Stimulated activated CD8-positive, alpha-beta memory T cell treated with anti-CD3 and anti-CD28 coated beads, Interleukin-12 subunit alpha, Interleukin-12 subunit beta, amount 100 ng/mL, for 1 hour (primary cell): ENCODE data around the gene PTPRN2.

Experiments
- DNase-seq: peaks from one replicate; pipeline ENCODE4 v3.0.0-alpha.2; 2020; ENCODE audit warnings: low read depth

Gene PTPRN2

GRCh38 chr7:158602905-158603772 is 15.5 kb upstream of the PTPRN2 start:
- DNase-seq, result no peak

- no peak for DNase-seq
Measured at GRCh38 chr7:158602041-158602440, 14.4 kb upstream of the PTPRN2 start.

GRCh38 chr7:158601090-158601489 is 13.5 kb upstream of the PTPRN2 start:
- no peak for DNase-seq

GRCh38 chr7:158596745-158597144 is 9.1 kb upstream of the PTPRN2 start:
- DNase-seq, result no peak

- no peak for DNase-seq
Measured at GRCh38 chr7:158596309-158596708, 8.7 kb upstream of the PTPRN2 start.

- no peak for DNase-seq
Measured at GRCh38 chr7:158595068-158595467, 7.4 kb upstream of the PTPRN2 start.

GRCh38 chr7:158592541-158592940 is 4.9 kb upstream of the PTPRN2 start:
- no peak for DNase-seq

GRCh38 chr7:158591944-158592343 is 4.3 kb upstream of the PTPRN2 start:
- DNase-seq, result no peak

GRCh38 chr7:158590181-158590530 is 2.5 kb upstream of the PTPRN2 start:
- DNase-seq, result no peak

GRCh38 chr7:158589653-158590052 is 2.0 kb upstream of the PTPRN2 start:
- DNase-seq, result no peak

GRCh38 chr7:158588878-158589442 is 1.3 kb upstream of the PTPRN2 start:
- DNase-seq, result no peak

GRCh38 chr7:158588085-158588877 is 658 bp upstream of the PTPRN2 start:
- no peak for DNase-seq

GRCh38 chr7:158586499-158587161 is 993 bp downstream of the PTPRN2 start:
- no peak for DNase-seq

- no peak for DNase-seq
Measured at GRCh38 chr7:158585721-158586498, 1.7 kb downstream of the PTPRN2 start.

GRCh38 chr7:158584407-158584806 is 3.2 kb downstream of the PTPRN2 start:
- DNase-seq, result no peak

- DNase-seq, result no peak
Measured at GRCh38 chr7:158583810-158584209, 3.8 kb downstream of the PTPRN2 start.

- no peak for DNase-seq
Measured at GRCh38 chr7:158583143-158583542, 4.5 kb downstream of the PTPRN2 start.

- no peak for DNase-seq
Measured at GRCh38 chr7:158582089-158582456, 5.5 kb downstream of the PTPRN2 start.

- DNase-seq, result no peak
Measured at GRCh38 chr7:158581440-158582088, 6.1 kb downstream of the PTPRN2 start.

- DNase-seq, result no peak
Measured at GRCh38 chr7:158579662-158580646, 7.7 kb downstream of the PTPRN2 start.
